ENCODE results near the gene LCLAT1.

Gene LCLAT1

DNA sequence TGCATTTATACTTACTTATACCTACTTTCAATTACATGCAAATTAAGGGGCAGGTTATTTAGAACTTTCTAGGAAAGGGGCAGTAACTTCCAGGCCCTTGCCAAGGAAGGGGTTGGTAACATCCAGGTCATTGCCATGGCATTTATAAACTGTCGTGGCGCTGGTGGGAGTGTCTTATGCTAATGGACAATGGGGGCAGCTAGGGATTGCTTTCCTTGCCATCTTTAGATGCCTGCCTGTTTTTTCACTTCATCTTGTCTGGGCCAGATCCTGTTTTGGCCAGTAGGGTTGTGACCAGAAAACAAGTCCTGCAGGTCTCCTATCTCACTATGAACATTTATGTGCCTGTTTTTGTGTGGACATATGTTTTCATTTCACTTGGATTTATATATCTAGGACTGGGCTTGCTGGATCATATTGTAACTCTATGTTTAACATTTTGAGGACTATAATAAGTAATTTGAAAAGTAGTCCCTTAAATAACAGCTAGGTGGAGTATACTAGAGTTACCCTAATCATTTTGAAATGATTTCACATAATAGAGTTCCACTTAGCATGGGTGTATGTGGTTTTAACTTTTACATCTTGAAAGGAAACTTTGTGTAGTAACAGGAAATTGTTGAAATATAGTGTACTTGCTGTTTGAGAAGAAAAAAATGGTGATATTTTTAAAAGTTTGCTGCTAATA, 56.1 kb downstream of the LCLAT1 start:
- H3K9ac ChIP-seq (ENCODE audit: low read depth, low read length), result no peak overlapping the region
- H4K20me1 ChIP-seq (ENCODE audit: insufficient read depth, low read length), result peaks cover 8% of the 10 kb centered on the region
- H3K4me1 ChIP-seq (ENCODE audit: insufficient read depth, low read length), result peaks cover 14% of the 10 kb centered on the region
- no peak overlapping the region for H2AFZ ChIP-seq (ENCODE audit: low read depth, low read length)
- H3K27me3 ChIP-seq (ENCODE audit: insufficient read depth, low read length, poor library complexity), result no peaks in the 10 kb centered on the region
- no peak overlapping the region for H3K4me3 ChIP-seq (ENCODE audit: low read depth in 1 of 2, low read length in 2 of 2)
- H3K79me2 ChIP-seq (ENCODE audit: insufficient read depth, low read length), result peaks cover 23% of the 10 kb centered on the region
- peak; percentile 52; the same call in 1 of the 3 replicates for ATAC-seq (ENCODE audit: insufficient read depth, low read depth)
- H3K4me2 ChIP-seq (ENCODE audit: insufficient read depth, low read length), result no peak overlapping the region
- no peak overlapping the region for H3K27ac ChIP-seq (ENCODE audit: low read length)
- H3K9me3 ChIP-seq (ENCODE audit: insufficient read depth, low read length, severe bottlenecking), result peaks cover 20% of the 10 kb centered on the region
- TF ChIP-seq, protein P1, sequence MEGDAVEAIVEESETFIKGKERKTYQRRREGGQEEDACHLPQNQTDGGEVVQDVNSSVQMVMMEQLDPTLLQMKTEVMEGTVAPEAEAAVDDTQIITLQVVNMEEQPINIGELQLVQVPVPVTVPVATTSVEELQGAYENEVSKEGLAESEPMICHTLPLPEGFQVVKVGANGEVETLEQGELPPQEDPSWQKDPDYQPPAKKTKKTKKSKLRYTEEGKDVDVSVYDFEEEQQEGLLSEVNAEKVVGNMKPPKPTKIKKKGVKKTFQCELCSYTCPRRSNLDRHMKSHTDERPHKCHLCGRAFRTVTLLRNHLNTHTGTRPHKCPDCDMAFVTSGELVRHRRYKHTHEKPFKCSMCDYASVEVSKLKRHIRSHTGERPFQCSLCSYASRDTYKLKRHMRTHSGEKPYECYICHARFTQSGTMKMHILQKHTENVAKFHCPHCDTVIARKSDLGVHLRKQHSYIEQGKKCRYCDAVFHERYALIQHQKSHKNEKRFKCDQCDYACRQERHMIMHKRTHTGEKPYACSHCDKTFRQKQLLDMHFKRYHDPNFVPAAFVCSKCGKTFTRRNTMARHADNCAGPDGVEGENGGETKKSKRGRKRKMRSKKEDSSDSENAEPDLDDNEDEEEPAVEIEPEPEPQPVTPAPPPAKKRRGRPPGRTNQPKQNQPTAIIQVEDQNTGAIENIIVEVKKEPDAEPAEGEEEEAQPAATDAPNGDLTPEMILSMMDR (IDR thresholded peaks at IDR 0.05; ENCODE audit: borderline replicate concordance, extremely low read depth, low read length, poor library complexity, severe bottlenecking), result peak; percentile 41
- no peak for TF ChIP-seq EZH2 (IDR thresholded peaks at IDR 0.05; ENCODE audit: borderline replicate concordance, low read depth, low read length, severe bottlenecking)
- H3K36me3 ChIP-seq (ENCODE audit: insufficient read depth, low read length), result no peaks in the 10 kb centered on the region
- no peak for DNase-seq

- TF ChIP-seq, protein P1 (IDR thresholded peaks at IDR 0.05; ENCODE audit: borderline replicate concordance, extremely low read depth, low read length, poor library complexity, severe bottlenecking), result no peak
- H3K36me3 ChIP-seq (ENCODE audit: insufficient read depth, low read length), result no peaks in the 10 kb centered on the region
- no peak overlapping the region for H3K4me3 ChIP-seq (ENCODE audit: low read depth in 1 of 2, low read length in 2 of 2)
- no peak overlapping the region for H3K4me2 ChIP-seq (ENCODE audit: insufficient read depth, low read length)
- no peaks in the 10 kb centered on the region for H3K27me3 ChIP-seq (ENCODE audit: insufficient read depth, low read length, poor library complexity)
- H3K27ac ChIP-seq (ENCODE audit: low read length), result no peak overlapping the region
- DNase-seq, result no peak
- ATAC-seq (ENCODE audit: insufficient read depth, low read depth), result 0 out of 3 replicates have a peak, but pooled peaks have one; percentile 33
- peaks cover 15% of the 10 kb centered on the region for H3K9me3 ChIP-seq (ENCODE audit: insufficient read depth, low read length, severe bottlenecking)
- peaks cover 14% of the 10 kb centered on the region for H3K4me1 ChIP-seq (ENCODE audit: insufficient read depth, low read length)
- H3K9ac ChIP-seq (ENCODE audit: low read depth, low read length), result no peak overlapping the region
- peaks cover 8% of the 10 kb centered on the region for H4K20me1 ChIP-seq (ENCODE audit: insufficient read depth, low read length)
- H3K79me2 ChIP-seq (ENCODE audit: insufficient read depth, low read length), result peaks cover 24% of the 10 kb centered on the region
- no peak overlapping the region for H2AFZ ChIP-seq (ENCODE audit: low read depth, low read length)
These were observed 56.6 kb downstream of the LCLAT1 start for GRCh38 chr2:30503695-30504052.

- H3K4me2 ChIP-seq (ENCODE audit: insufficient read depth, low read length), result no peak overlapping the region
- H3K27me3 ChIP-seq (ENCODE audit: insufficient read depth, low read length, poor library complexity), result no peaks in the 10 kb centered on the region
- peaks cover 14% of the 10 kb centered on the region for H3K4me1 ChIP-seq (ENCODE audit: insufficient read depth, low read length)
- ATAC-seq (ENCODE audit: insufficient read depth, low read depth) (no peak), DNase-seq (no peak)
- no peak overlapping the region for H3K27ac ChIP-seq (ENCODE audit: low read length)
- H2AFZ ChIP-seq (ENCODE audit: low read depth, low read length), result no peak overlapping the region
- H3K79me2 ChIP-seq (ENCODE audit: insufficient read depth, low read length), result peaks cover 25% of the 10 kb centered on the region
- TF ChIP-seq, protein P1 (IDR thresholded peaks at IDR 0.05; ENCODE audit: borderline replicate concordance, extremely low read depth, low read length, poor library complexity, severe bottlenecking), result no peak
- no peak for TF ChIP-seq EZH2 (IDR thresholded peaks at IDR 0.05; ENCODE audit: borderline replicate concordance, low read depth, low read length, severe bottlenecking)
- no peak overlapping the region for H3K4me3 ChIP-seq (ENCODE audit: low read depth in 1 of 2, low read length in 2 of 2)
- no peaks in the 10 kb centered on the region for H3K36me3 ChIP-seq (ENCODE audit: insufficient read depth, low read length)
- H3K9me3 ChIP-seq (ENCODE audit: insufficient read depth, low read length, severe bottlenecking), result peaks cover 10% of the 10 kb centered on the region
- H4K20me1 ChIP-seq (ENCODE audit: insufficient read depth, low read length), result peaks cover 10% of the 10 kb centered on the region
- no peak overlapping the region for H3K9ac ChIP-seq (ENCODE audit: low read depth, low read length)
These were observed 57.7 kb downstream of the LCLAT1 start for GRCh38 chr2:30504731-30505130.

All from DND-41 (cell line).